8988T (cell line): ENCODE data around the gene PHOX2A.

Experiments
- DNase-seq: peaks from one replicate; pipeline ENCODE4 v3.0.0; 2011

Gene PHOX2A

GRCh38 chr11:72247584-72247983 lies 3.6 kb upstream of the PHOX2A start:
- peak; percentile 29 for DNase-seq

- peak; percentile 28 for DNase-seq
These were observed 1.4 kb upstream of the PHOX2A start for GRCh38 chr11:72245263-72245816.

DNA sequence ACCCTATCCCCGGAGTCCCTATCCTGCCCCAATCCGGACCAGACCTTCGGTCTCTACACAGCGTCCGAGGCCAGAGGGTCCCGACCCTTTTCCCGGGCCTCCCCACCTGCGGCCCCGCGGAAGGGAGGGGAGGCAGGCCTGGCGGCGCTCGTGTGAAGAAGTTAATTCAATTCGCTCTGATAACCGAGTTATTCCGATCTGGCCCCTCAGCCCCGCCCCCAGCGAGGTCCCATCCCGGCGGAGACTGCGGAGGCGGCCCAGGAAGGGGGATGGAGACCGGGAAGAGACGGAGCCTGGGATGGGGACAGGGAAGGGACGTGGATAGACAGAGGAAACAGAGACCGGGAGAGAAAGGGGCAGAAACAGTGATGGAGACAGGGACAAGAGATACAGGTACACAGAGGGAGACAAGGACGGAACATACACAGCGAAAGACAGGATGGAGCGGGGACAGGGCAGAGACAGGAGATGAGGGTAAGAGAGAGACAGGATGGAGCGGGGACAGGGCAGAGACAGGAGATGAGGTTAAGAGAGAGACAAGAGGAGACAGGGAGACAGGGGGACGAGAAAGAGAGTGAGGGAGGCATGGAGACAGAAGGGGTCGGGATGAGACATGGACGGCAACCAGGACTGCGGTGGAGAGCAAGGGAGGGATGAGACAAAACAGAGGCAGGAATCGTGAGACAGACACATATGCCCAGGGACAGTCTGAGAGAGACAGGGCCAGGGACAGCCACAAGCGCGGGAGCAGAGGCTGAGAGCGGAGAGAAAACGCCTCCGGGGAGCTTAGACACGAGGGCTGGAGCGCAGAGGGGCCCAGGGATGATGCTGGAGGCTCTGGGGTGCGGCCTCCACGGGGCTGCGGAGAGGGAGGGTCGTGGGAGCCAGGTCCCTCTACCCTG lies 636 bp upstream of the PHOX2A start:
- DNase-seq, result peak; percentile 51

DNA sequence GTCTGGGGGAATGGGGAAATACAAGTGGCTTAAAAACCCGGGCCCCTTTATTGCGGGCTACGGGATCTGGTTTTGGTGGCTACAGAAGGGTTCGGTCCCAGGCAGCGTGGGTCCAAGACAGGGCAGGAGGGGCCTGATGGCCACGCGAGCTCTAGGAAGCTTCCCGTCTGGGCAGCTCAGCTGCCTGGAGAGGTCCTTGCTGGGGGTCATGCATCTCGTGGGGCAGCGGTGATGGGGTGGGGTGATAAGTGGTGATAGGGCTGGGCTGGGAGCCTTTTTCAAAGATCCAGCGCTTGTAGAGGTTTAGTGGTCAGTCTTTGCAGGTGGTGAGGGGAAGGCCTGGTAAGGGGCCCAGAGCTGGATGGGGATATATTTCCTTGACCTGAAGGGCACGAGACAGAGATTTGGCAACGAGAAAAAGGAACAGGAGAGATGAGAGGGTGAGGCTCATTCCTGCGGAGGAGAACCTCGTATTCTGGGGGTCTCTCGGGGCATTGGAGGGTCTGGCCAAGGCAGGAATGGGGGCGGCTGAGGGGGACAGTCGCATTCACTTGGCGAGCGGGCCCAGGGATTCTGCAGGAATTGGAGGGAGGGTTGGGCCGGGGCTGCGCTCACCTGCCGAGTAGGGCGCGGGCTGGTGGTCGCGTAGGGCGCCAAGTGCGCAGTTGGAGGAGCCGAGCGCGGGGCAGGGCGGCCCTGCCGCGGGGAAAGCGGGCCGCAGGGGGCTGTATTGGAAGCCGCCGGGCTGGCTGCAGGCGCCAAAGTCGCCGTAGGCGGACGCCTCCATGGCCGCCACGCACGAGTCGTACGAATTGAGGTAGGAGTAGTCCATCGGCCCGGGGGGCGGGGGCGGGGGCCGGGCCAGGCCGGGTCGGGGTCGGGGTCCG lies 560 bp downstream of the PHOX2A start:
- peak; percentile 56 for DNase-seq

DNA sequence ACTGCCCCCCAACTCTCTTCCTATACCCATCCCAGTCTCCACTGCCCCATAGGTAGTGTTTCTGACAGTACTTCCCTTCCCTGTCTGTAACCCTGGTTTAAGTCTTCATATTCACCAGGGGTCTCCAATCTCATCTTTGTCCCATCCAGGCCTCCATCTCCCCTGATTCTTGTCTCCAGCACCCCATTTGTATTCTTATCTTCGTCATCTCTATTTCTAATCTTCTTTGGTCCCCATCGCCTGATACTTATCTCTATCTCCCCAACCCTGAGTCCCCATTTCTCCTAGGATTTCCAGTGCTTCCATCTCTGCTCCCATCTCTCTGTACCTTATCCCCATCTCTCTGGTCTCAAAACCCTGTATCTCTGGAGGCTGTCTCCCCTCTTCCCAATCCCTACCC lies 1.8 kb downstream of the PHOX2A start:
- peak; percentile 32 for DNase-seq

DNA sequence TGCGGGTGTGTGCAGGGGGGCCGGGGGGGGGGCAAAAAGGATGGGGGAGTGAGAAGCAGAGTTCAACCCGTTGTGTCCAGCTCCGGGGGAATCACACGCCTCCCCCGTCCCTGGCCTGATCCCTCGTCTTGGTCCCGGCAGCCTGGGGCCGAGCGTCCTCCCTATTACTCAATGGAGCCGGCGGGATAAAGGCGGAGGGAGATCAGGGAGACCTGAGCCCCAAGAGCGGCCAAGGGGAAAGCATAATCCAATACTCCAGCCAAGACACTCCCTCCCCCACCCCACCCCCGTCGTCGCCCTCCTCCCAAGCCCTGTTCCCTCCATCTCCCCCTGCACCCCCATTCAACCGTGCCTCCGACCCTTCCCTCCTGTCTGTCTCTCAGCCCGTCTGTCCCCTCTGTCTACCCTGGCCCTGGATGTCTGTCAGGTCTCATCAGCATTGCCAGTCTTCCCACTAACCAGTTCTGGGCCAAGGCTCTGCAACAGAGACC lies 2.6 kb downstream of the PHOX2A start:
- peak; percentile 70 for DNase-seq

DNA sequence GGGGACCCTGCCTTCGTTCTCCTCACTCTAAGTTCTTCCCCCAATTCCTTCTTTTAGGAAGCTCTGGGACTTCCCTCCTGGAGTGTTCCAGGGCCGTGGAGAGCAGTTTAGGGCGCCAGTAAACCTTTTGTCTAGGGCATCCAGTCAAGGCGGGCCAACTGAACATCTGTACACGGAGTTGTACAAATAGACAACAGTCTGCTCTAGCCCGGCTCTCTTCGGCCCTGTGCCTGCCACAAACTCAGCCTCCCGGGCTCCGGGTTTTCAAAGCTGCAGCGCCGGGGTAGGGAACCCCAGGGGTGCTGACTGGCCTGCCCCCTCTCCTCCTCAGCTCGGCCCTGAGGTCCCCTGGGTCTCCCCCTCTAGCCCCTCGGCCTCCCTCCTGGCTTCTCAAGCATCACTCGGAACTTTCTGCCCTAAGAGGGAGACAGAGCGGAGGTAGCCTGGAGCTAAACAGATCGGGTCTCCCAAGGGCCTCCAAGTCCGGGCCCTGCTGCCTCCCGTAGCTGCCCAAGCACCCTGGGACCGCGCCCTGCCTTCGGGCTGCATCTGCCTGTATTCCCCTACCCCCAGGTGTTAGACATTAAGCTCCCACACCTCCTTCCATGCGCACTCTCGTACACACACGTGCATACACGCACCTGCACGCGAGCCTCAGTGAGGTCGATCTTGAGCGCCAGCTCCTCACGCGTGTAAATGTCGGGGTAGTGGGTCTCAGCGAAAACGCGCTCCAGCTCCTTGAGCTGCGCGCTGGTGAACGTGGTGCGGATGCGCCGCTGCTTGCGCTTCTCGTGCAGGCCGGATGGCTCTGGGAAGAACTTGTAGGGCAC lies 3.3 kb downstream of the PHOX2A start:
- DNase-seq, result peak; percentile 74

- no peak for DNase-seq
These were observed 4.0 kb downstream of the PHOX2A start for GRCh38 chr11:72239849-72240460.

DNA sequence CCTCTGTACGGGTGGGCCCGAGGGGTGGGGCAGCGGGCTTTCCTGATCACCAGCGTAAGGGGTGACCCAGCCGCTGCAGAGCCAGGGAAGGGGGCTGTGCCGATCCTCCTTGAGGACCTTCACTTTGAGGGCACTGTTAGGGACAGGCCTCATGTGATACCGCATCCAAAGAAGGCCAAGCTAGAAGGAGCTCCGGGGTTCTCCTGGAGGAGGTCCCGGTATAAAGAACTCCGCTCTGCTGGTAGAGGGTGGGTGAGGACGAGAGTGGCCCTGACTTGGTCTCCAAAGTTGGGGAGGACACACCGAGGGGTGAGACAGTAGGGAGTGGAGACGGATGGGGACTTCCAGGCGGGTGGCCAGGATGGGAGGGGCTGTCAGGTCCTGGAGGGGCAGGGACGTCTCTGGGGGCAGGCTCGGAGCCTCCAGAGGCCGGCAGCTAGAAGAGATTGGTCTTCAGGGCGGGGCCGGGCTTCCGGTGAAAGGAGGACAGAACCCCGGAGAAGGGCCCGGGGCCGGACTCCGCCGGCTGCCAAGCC lies 4.6 kb downstream of the PHOX2A start:
- DNase-seq, result peak; percentile 79

GRCh38 chr11:72238492-72239312 lies 5.3 kb downstream of the PHOX2A start:
- DNase-seq, result peak; percentile 48

DNA sequence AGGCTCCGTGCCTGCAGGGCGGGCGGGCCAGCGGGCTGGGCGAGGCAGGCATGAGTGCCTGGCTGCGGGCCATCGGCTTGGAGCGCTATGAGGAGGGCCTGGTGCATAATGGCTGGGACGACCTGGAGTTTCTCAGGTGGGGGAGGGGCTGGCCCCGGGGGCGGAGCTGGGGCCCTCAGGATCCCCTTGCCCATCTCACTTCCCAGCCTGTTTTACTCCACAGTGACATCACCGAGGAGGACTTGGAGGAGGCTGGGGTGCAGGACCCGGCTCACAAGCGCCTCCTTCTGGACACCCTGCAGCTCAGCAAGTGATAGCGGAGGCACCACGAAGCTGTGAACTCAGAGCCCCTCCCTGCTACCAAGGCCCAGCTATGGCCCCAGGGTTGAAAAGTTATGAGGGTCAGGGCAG lies 5.9 kb downstream of the PHOX2A start:
- DNase-seq, result peak; percentile 100

DNA sequence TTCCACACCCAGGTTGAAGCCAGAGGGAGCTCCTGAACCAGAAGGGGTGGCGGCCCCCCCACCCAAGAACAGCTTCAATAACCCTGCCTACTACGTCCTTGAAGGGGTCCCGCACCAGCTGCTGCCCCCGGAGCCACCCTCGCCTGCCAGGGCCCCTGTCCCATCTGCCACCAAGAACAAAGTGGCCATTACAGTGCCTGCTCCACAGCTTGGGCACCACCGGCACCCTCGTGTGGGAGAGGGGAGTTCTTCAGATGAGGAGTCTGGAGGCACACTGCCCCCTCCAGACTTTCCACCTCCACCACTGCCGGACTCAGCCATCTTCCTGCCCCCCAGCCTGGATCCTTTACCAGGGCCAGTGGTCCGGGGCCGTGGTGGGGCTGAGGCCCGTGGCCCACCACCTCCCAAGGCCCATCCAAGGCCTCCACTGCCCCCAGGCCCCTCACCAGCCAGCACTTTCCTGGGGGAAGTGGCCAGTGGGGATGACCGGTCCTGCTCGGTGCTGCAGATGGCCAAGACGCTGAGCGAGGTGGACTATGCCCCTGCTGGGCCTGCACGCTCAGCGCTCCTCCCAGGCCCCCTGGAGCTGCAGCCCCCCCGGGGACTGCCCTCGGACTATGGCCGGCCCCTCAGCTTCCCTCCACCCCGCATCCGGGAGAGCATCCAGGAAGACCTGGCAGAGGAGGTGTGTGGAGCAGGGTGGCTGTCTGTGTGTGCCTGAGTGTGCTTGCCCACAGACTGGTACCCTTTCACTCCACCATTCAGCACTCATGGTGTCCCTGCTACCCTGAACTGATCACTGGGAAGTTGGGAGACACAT lies 6.7 kb downstream of the PHOX2A start:
- peak; percentile 72 for DNase-seq

- no peak for DNase-seq
These were observed 7.2 kb downstream of the PHOX2A start for GRCh38 chr11:72236774-72237111.

- no peak for DNase-seq
These were observed 7.8 kb downstream of the PHOX2A start for GRCh38 chr11:72236083-72236697.

DNA sequence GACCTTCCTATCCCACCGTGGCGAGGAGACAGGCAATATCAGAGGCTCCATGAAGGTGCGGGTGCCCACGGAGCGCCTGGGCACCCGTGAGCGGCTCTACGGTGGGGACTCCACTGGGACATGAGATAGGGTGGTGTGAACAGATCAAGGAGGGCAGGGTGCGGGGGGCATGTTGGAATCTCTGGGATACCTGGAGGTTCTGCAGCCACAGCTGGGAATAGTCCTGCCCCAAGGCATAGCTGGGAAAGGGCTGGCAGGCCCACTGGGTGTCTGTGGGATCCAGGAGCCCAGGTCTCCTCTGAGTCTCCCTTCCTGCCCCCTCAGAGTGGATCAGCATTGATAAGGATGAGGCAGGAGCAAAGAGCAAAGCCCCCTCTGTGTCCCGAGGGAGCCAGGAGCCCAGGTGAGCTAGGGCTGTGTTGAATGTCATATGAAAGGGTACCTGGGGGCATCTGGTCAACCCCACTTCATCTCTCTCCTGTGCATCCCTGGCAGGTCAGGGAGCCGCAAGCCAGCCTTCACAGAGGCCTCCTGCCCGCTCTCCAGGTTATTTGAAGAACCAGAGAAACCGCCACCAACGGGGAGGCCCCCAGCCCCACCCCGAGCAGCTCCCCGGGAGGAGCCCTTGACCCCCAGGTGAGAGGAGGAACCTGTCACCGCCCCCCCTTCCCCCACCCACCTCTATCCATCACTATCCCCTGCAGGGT lies 8.5 kb downstream of the PHOX2A start:
- peak; percentile 39 for DNase-seq

GRCh38 chr11:72234920-72235319 lies 9.1 kb downstream of the PHOX2A start:
- no peak for DNase-seq

GRCh38 chr11:72234514-72234830 lies 9.5 kb downstream of the PHOX2A start:
- no peak for DNase-seq

- DNase-seq, result no peak
These were observed 10.0 kb downstream of the PHOX2A start for GRCh38 chr11:72233773-72234513.
